ENCODE data around the gene SNX24. TPM values are rescaled to one million over a fixed set of nuclear protein-coding genes. Genes with fewer than 3 reads are reported as not detected.

The SNX24 gene
- total and polyA plus RNA-seq, 3 donors from 2014 or later, result 13.1 to 25.8 (median 23.1) TPM

GRCh38 chr5:122940890-122941289 is 95.5 kb downstream of the SNX24 start:
- Histone ChIP-seq H3K4me3 (no peak overlapping the region), H3K27ac (no peak overlapping the region), H3K36me3 (ENCODE audit: low read depth, missing control alignments) (no peaks in the 10 kb centered on the region), H3K27me3 (no peaks in the 10 kb centered on the region), H3K9me3 (no peaks in the 10 kb centered on the region), H3K4me1 (peaks cover 3% of the 10 kb centered on the region)
- 93 to 99% methylated on average over 3 of the region's 3 CpGs for WGBS, 2 donors
- no peak for TF ChIP-seq POLR2A (IDR thresholded peaks at IDR 0.05)
- TF ChIP-seq, protein P1, sequence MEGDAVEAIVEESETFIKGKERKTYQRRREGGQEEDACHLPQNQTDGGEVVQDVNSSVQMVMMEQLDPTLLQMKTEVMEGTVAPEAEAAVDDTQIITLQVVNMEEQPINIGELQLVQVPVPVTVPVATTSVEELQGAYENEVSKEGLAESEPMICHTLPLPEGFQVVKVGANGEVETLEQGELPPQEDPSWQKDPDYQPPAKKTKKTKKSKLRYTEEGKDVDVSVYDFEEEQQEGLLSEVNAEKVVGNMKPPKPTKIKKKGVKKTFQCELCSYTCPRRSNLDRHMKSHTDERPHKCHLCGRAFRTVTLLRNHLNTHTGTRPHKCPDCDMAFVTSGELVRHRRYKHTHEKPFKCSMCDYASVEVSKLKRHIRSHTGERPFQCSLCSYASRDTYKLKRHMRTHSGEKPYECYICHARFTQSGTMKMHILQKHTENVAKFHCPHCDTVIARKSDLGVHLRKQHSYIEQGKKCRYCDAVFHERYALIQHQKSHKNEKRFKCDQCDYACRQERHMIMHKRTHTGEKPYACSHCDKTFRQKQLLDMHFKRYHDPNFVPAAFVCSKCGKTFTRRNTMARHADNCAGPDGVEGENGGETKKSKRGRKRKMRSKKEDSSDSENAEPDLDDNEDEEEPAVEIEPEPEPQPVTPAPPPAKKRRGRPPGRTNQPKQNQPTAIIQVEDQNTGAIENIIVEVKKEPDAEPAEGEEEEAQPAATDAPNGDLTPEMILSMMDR (IDR thresholded peaks at IDR 0.05), result no peak
- intact Hi-C loops (cut with DNase I; ENCODE audit: low total_unique reads), result no loop called here
- DNase-seq, result no peak

GRCh38 chr5:122941737-122942136 is 96.3 kb downstream of the SNX24 start:
- Histone ChIP-seq H3K4me3 (no peak overlapping the region), H3K27me3 (no peaks in the 10 kb centered on the region), H3K36me3 (ENCODE audit: low read depth, missing control alignments) (no peaks in the 10 kb centered on the region), H3K9me3 (no peaks in the 10 kb centered on the region), H3K27ac (no peak overlapping the region), H3K4me1 (no peaks in the 10 kb centered on the region)
- TF ChIP-seq POLR2A (IDR thresholded peaks at IDR 0.05), result no peak
- TF ChIP-seq, protein P1 (IDR thresholded peaks at IDR 0.05), result no peak
- intact Hi-C loops (cut with DNase I; ENCODE audit: low total_unique reads), result no loop called here
- no peak for DNase-seq
- 92 to 97% methylated on average over 2 of the region's 2 CpGs for WGBS, 2 donors

- DNase-seq, result no peak
- no peak overlapping the region for H3K27ac ChIP-seq
- no peak for TF ChIP-seq POLR2A (IDR thresholded peaks at IDR 0.05)
- no peaks in the 10 kb centered on the region for H3K36me3 ChIP-seq (ENCODE audit: low read depth, missing control alignments)
- no peaks in the 10 kb centered on the region for H3K27me3 ChIP-seq
- H3K4me1 ChIP-seq, result no peaks in the 10 kb centered on the region
- H3K4me3 ChIP-seq, result no peak overlapping the region
- WGBS, 2 donors, result 78 to 82% methylated on average over 8 of the region's 8 CpGs
- no peaks in the 10 kb centered on the region for H3K9me3 ChIP-seq
- intact Hi-C loops (cut with DNase I; ENCODE audit: low total_unique reads), result no loop called here
Measured at GRCh38 chr5:122942164-122942914, 96.9 kb downstream of the SNX24 start.

DNA sequence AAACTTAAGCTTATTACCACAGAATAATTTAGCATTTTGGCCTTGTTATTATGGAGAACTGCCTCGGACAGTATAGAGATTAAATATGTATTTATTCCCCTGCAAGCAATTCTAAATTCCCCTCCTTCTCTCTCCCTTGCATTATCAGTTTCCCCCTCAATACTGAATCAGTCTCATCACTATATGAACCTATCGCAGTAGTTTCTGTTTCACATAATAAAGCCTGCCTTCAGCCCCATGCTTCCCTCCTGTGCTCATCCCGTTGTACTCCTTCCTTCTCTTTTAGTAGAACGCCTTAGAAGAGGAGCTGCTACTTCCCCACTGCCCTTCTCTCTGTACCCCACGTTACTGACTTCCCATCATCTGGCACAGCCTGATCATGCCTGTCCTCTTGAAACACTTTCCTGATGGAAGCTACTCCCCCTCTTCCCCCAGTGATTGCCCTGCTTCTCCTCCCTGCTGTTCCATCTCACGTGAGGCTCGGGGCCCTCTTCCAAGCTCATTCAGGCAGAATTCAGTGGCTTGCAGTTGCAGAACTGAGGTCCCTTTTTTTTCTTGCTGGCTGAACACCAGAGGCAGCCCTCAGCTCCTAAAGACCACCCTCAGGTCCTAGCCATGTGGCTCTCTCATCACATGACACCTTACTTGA is 97.8 kb downstream of the SNX24 start:
- H3K4me1 ChIP-seq, result no peaks in the 10 kb centered on the region
- no peak overlapping the region for H3K27ac ChIP-seq
- H3K36me3 ChIP-seq (ENCODE audit: low read depth, missing control alignments), result no peaks in the 10 kb centered on the region
- DNase-seq, result no peak
- WGBS, 2 donors, result 78 to 79% methylated on average over 6 to 7 of the region's 7 CpGs
- TF ChIP-seq POLR2A (IDR thresholded peaks at IDR 0.05), result no peak
- TF ChIP-seq, protein P1 (IDR thresholded peaks at IDR 0.05), result no peak
- H3K9me3 ChIP-seq, result no peaks in the 10 kb centered on the region
- intact Hi-C loops (cut with DNase I; ENCODE audit: low total_unique reads), result no loop called here
- H3K4me3 ChIP-seq, result no peak overlapping the region
- H3K27me3 ChIP-seq, result no peaks in the 10 kb centered on the region

- H3K27ac ChIP-seq, result no peak overlapping the region
- WGBS, 2 donors, result 96 to 97% methylated on average over 1 of the region's 1 CpG
- H3K36me3 ChIP-seq (ENCODE audit: low read depth, missing control alignments), result no peaks in the 10 kb centered on the region
- TF ChIP-seq, protein P1 (IDR thresholded peaks at IDR 0.05), result no peak
- TF ChIP-seq POLR2A (IDR thresholded peaks at IDR 0.05), result no peak
- H3K27me3 ChIP-seq, result no peaks in the 10 kb centered on the region
- DNase-seq, result no peak
- intact Hi-C loops (cut with DNase I; ENCODE audit: low total_unique reads), result no loop called here
- no peaks in the 10 kb centered on the region for H3K9me3 ChIP-seq
- no peaks in the 10 kb centered on the region for H3K4me1 ChIP-seq
- H3K4me3 ChIP-seq, result no peak overlapping the region
Measured at GRCh38 chr5:122944051-122944450, 98.6 kb downstream of the SNX24 start.
